Stimulated activated naive CD4-positive, alpha-beta T cell treated with Interleukin-2 at 50 U/mL for 16 hours (primary cell): ENCODE measurements around the gene IQCM.
"Not testable (repeated sequence)": the region's sequence is repeated elsewhere in the genome, so short reads cannot be mapped to it uniquely, and the experiment has no call there.

Experiments
- DNase-seq: peaks from one replicate; lab custom pipeline; 2025; lab: John Stamatoyannopoulos, UW

Gene IQCM

GRCh38 chr4:149574971-149575370, 240.7 kb downstream of the IQCM start:
- no peak for DNase-seq

GRCh38 chr4:149572716-149573115, 242.9 kb downstream of the IQCM start:
- DNase-seq: no peak

- DNase-seq: no peak
Measured at GRCh38 chr4:149555799-149556198, 259.8 kb downstream of the IQCM start.

GRCh38 chr4:149555146-149555545, 260.5 kb downstream of the IQCM start:
- no peak for DNase-seq

GRCh38 chr4:149553959-149554520, 261.6 kb downstream of the IQCM start:
- DNase-seq: no peak

DNA sequence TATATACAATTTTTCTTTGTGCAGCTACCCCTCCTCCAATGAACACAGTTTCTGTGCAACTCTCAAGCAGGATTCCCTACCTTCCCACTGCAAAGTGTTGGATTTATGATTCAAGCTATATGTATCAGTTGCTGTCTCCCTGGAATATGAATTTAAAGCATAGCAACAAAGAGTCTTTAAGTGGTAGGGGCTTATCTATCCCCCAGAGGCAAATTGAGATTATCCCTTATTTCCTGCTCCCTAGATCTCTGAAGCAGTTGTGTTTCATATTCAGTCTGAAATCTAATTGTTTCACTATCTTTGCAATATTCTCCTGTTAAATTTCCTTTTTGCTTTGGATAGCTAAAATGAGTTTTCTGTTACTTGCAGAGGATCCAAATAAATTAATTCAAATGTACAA, 263.0 kb downstream of the IQCM start:
- DNase-seq: no peak

DNA sequence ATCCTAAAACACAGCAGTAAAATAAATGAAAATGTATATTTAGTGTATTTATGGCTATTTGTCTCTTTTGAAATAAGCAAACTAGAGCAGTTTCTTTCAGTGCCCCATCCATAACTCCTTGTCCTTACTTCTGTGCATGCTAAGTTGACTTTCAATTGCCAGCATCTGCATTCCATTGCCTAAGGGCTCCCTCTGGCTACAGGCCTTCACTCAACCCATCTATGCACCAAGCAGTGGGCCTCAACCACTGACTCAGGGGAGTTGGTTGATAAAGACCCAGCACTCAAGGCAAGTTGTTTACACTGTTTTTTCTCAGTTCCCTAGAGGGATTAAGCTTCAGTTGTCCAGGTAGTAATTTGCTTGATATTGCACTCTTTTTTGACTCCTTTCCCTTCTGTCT, 265.7 kb downstream of the IQCM start:
- DNase-seq: no peak

GRCh38 chr4:149534779-149535178, 280.9 kb downstream of the IQCM start:
- DNase-seq: no peak

GRCh38 chr4:149531861-149532260, 283.8 kb downstream of the IQCM start:
- no peak for DNase-seq

DNA sequence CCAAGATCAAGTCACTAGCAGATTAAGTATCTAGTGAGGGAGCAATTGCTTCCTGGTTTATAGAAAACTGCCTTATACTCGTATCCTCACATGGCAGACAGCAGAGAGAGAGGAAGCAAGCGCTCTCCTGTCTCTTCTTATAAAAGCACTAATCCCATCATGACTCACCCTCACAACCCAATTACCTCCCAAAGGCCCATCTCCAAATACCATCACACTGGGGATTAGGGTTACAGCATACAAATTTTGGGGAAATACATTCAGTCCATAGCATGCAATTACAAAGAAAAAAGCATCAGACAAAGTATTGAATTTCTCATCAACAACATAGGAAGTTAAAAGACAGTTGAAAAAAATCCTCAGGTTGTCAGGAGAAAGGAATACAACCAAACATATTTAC, 292.6 kb downstream of the IQCM start:
- DNase-seq: no peak

- no peak for DNase-seq
Measured at GRCh38 chr4:149521611-149522425, 293.8 kb downstream of the IQCM start.

DNA sequence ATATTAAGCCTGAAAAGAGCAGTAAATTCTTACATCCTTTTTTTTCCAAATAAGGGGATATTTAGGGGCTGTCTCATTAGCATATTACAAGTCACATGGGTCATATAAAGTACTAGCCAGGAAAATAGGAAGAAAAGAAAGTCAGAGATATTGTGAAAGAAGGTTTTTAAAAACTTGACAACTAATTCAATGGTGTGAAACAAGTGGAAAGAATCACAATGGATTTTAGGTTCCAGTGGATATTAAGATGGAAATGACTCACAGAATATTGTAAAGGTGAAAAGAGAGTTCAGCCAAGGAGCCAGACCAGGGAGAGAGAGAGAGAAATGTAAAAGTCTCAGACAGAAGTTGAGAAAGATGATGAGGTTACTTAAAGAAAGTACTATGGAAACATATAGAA, 297.2 kb downstream of the IQCM start:
- no peak for DNase-seq

GRCh38 chr4:149513081-149513480, 302.6 kb downstream of the IQCM start:
- DNase-seq: no peak

DNA sequence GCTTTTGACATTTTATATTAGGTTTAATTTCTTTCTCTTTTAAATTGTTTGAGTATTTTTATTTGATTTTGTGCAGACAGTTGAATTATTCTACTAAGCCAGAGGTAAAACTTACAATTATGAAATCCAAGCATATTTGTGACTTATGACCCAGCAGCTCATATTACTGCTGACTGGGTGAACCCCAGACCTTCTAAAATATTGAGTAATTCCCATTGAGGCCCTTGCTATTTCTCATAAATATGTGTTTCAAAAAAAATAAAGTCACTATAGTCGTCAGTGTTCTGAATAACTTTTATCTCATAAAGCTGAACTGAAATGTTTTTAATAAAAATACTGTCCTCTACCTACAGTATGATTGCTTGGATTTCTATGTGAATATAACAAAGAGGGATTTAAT, 303.1 kb downstream of the IQCM start:
- DNase-seq: no peak

- DNase-seq: no peak
Measured at GRCh38 chr4:149511558-149512298, 303.9 kb downstream of the IQCM start.

DNA sequence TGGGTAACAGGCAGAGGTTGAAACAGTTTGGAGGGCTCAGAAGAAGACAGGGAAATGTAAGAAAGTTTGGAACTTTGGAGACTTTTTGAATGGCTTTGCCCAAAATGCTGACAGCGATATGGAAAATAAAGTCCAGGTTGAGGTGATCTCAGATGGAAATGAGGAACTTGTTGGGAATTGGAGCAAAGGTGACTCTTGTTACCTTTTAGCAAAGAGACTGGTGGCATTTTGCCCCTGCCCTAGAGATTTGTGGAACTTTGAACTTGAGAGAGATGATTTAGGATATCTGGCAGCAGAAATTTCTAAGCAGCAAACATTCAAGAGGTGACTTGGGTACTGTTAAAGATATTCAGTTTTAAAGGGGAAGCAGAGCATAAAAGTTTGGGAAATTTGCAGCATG, 308.3 kb downstream of the IQCM start:
- not testable (repeated sequence) for DNase-seq

GRCh38 chr4:149500806-149501205, 314.8 kb downstream of the IQCM start:
- no peak for DNase-seq

DNA sequence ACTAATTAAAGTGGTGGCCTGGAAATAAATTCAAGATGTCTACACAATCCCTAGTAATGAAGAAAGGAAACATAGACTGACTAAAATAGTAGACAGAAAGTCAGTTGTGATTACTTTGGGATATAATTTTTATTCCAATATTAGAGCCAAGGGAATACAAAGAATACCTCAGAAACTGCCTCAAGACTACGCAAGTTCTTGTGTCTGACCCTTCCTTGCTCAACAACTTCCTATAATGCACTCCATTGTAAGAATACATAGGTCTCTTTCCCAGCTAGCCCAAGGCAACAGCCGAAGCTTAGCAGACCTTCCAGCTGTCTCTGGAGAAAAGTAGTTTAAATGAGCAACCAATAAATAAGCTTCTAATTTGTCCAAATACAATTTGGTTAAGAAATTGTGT, 315.9 kb downstream of the IQCM start:
- no peak for DNase-seq

DNA sequence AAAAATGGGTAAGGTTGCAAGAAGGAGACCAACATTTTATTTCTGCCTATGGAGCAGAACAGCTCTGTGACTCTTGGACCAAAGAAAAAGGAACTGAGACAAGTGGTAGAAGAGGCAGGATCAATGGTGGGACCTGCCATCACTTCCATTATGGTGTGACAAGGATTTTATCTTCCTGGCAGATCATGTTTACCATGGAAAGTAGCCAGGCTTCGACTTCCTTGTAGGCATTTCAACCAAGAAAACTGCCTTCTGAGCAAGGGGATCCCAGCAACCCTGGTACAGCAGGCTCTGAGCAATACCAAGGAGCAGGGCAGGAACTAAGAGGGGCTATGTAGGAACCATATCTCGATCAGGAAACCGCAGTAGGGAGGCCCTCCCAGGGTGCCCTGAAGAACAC, 317.4 kb downstream of the IQCM start:
- DNase-seq: no peak

GRCh38 chr4:149493492-149493891, 322.2 kb downstream of the IQCM start:
- no peak for DNase-seq

- no peak for DNase-seq
Measured at GRCh38 chr4:149489321-149489720, 326.3 kb downstream of the IQCM start.

DNA sequence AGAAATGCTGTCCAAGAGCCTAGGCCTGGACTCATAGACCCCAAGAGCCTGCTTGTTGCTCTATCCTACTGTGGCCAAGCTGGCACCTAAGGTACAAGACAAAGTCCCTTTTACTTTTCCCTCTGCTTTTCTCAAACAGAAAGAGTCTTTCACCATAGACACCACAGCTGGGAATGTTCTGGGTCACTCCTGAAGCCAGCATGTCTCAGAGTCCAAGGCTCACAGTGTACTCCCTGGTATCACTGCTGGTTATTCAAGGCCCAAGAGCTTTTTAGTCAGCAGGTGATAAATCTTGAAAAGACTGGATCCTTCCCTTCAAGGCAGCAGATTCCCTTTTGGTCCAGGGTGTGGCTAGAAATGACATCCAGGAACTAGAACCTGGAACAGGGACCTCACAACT, 328.8 kb downstream of the IQCM start:
- no peak for DNase-seq

DNA sequence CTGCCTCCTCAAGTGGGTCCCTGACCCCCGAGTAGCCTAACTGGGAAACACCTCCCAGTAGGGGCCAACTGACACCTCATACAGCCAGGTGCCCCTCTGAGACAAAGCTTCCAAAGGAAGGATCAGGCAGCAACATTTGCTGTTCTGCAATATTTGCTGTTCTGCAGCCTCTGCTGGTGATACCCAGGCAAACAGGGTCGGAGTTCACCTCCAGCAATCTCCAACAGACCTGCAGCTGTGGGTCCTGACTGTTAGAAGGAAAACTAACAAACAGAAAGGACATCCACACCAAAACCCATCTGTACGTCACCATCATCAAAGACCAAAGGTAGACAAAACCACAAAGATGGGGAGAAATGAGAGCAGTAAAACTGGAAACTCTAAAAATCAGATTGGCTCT, 347.0 kb downstream of the IQCM start:
- not testable (repeated sequence) for DNase-seq
